Activated naive CD4-positive, alpha-beta T cell treated with anti-CD3 and anti-CD28 coated beads for 36 hours (primary cell): ENCODE results near the gene GRIA4. TPM values are rescaled to one million over a fixed set of nuclear protein-coding genes. Genes with fewer than 3 reads are reported as not detected.

Source experiments
- CTCF ChIA-PET: fragments of 350-600 bp; sonication (Branson Sonifier 250); formaldehyde crosslinking; loops from one replicate; lab custom pipeline; 2021; ENCODE audit warnings: antibody characterized with exemption; lab: Charles Lee
- DNase-seq: peaks from one replicate; pipeline ENCODE4 v3.0.0-alpha.2; 2020
- H3K27ac Mint-ChIP-seq: one replicate; pipeline ENCODE4 v1.8.0; 2021; ENCODE audit warnings: mild to moderate bottlenecking, mixed read lengths
- H3K27me3 Mint-ChIP-seq: one replicate; pipeline ENCODE4 v1.8.0; 2021; ENCODE audit warnings: low read depth, mixed read lengths
- H3K36me3 Mint-ChIP-seq: one replicate; pipeline ENCODE4 v1.8.0; 2021; ENCODE audit warnings: low read depth, mixed read lengths
- H3K4me1 Mint-ChIP-seq: one replicate; pipeline ENCODE4 v1.8.0; 2021; ENCODE audit warnings: low read depth, mixed read lengths
- H3K4me3 Mint-ChIP-seq: one replicate; pipeline ENCODE4 v1.8.0; 2021; ENCODE audit warnings: mild to moderate bottlenecking, moderate library complexity, mixed read lengths
- H3K9me3 Mint-ChIP-seq: one replicate; pipeline ENCODE4 v1.8.0; 2021; ENCODE audit warnings: mixed read lengths
- intact Hi-C: fragments of 100-400 bp; cut with micrococcal nuclease; formaldehyde crosslinking; loops from one replicate; pipeline ENCODE4 v1.15.1; 2023
- total RNA-seq, 2 experiments: library from RNA; stranded (reverse); gene quantifications; one replicate each; pipeline ENCODE4 v1.2.3, GENCODE V29; 2021

Gene GRIA4
- total RNA-seq, 2 experiments from 2014 or later: not detected

DNA sequence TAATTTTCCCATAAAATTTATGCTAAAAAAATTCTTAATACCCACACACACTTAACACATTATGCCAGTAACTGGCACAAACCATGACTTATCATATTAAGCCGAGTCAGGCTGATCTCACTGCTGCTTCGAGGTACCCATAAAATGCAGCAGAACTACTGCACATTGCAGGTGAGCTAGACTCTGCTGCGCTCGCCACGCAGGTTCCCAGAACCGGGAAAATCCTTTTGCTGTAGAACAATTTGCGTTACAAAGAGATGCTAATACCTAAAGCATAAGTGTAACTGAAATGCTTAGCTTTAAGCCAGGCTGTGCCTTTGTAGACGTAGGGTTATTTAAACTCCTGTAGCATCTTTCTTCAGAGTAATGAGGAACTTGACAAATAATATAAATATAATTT lies 211.9 kb downstream of the GRIA4 start:
- H3K36me3 Mint-ChIP-seq: no peaks in the 10 kb centered on the region
- H3K4me1 Mint-ChIP-seq: no peaks in the 10 kb centered on the region
- H3K27ac Mint-ChIP-seq: no peak overlapping the region
- CTCF ChIA-PET: no interaction called here
- H3K27me3 Mint-ChIP-seq: peaks cover 2% of the 10 kb centered on the region
- no peaks in the 10 kb centered on the region for H3K9me3 Mint-ChIP-seq
- DNase-seq: no peak
- H3K4me3 Mint-ChIP-seq: no peak overlapping the region
- intact Hi-C loops: no loop called here

DNA sequence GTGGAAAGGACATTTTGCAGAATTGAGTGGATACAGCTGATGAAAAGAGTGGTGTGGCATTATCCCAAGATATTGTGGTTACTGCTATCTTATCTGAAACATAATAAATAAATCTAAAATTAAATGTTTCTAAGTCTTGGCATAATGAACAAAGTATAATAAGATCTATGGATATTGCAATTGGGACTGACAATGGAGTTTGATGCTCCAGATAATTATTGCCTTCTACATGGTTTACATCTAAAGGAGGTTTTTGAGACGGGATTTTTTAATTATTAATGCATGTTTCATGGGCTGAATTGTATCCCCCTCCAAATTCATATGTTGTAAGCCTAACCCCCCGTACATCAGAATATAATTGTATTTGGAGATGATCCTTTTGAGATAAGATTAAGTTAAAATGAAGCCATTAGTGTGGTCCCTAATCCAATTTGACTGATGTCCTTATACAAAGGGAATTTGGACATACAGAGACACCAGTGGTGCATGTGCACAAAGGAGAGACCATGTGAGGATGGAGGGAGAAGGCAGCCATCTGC lies 213.7 kb downstream of the GRIA4 start:
- H3K4me1 Mint-ChIP-seq: no peaks in the 10 kb centered on the region
- intact Hi-C loops: no loop called here
- DNase-seq: no peak
- no peak overlapping the region for H3K4me3 Mint-ChIP-seq
- H3K9me3 Mint-ChIP-seq: no peaks in the 10 kb centered on the region
- CTCF ChIA-PET: no interaction called here
- no peaks in the 10 kb centered on the region for H3K36me3 Mint-ChIP-seq
- peaks cover 2% of the 10 kb centered on the region for H3K27me3 Mint-ChIP-seq
- H3K27ac Mint-ChIP-seq: no peak overlapping the region

DNA sequence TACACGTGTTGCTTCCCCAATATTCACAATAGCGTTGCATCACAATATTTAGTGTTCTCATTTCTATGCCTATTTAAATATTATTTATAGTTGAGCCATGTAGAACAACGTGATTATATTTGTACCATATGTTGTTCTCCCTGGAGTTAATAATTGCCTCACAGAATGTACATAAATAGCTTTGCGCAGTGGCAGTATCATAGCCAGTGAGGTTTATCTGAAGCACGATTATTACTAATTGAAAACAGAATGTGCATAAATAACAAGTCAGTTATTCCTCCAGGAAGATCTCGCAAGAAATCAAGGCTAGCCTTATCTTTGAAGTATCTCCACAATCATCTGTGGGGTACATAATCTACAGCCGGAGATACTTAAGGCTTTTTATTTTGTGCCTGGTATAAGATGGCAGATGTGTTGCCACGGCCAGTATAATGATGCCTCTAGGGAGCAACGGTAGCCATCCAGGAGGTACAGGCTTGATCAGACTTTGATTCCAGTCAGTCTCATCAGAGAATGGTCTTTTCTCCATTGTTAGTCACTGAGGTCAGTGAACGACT lies 214.7 kb downstream of the GRIA4 start:
- H3K4me3 Mint-ChIP-seq: no peak overlapping the region

DNA sequence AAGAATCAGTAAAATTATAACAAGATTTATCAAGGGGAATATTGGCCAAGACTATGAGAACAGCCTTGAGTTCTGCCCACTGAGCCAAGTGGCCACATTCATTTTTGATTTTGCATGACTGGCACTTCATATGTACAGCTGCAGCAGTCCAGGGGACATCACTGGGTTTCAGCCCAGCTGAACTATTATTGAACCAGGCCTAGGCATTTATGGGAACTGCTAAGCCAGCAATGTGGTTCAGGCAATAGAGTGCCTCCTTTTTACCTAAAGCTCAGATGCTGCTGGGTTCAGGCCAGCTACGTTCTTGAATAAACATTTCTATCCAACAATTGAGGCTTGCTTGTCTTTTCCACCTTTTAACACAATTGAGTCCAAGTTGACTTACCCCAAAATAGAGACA lies 215.3 kb downstream of the GRIA4 start:
- Mint-ChIP-seq H3K27ac (no peak overlapping the region), H3K36me3 (no peaks in the 10 kb centered on the region), H3K4me1 (no peaks in the 10 kb centered on the region), H3K9me3 (no peaks in the 10 kb centered on the region), H3K27me3 (peaks cover 2% of the 10 kb centered on the region), H3K4me3 (no peak overlapping the region)
- intact Hi-C loops: no loop called here
- DNase-seq: no peak
- CTCF ChIA-PET: no interaction called here

More for the DNA sequence above, 214.7 kb downstream of the GRIA4 start:
- Mint-ChIP-seq H3K4me1 (no peaks in the 10 kb centered on the region), H3K9me3 (no peaks in the 10 kb centered on the region), H3K27me3 (peaks cover 2% of the 10 kb centered on the region), H3K27ac (no peak overlapping the region), H3K36me3 (no peaks in the 10 kb centered on the region)
- CTCF ChIA-PET: no interaction called here
- no peak for DNase-seq
- intact Hi-C loops: no loop called here

DNA sequence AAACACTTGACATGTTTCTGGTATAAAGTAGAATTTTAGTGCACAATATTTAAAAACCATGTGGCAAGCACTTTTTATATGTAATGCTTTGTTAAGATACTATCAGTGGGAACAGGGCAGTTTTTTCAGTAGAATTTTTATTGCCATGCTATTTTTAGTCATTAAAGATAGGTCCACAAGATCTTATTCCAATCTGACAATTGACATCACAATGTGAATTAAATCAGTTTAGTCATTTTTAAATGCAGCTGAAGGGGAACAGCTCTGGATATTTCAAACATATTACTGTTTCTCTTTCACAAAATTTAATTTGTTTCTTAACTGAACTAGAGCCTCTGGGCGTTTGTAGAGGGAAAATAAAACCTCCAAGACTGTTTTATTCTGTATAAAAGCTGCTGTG lies 218.0 kb downstream of the GRIA4 start:
- intact Hi-C loops: no loop called here
- DNase-seq: no peak
- CTCF ChIA-PET: interaction anchor here (0.6 kb wide), 1 partner anchor 492 kb away, joined by 4 read pairs; no protein-coding TSS in a partner anchor
- H3K36me3 Mint-ChIP-seq: no peaks in the 10 kb centered on the region
- peaks cover 2% of the 10 kb centered on the region for H3K27me3 Mint-ChIP-seq
- no peaks in the 10 kb centered on the region for H3K9me3 Mint-ChIP-seq
- H3K4me3 Mint-ChIP-seq: no peak overlapping the region
- H3K27ac Mint-ChIP-seq: no peak overlapping the region
- no peaks in the 10 kb centered on the region for H3K4me1 Mint-ChIP-seq

DNA sequence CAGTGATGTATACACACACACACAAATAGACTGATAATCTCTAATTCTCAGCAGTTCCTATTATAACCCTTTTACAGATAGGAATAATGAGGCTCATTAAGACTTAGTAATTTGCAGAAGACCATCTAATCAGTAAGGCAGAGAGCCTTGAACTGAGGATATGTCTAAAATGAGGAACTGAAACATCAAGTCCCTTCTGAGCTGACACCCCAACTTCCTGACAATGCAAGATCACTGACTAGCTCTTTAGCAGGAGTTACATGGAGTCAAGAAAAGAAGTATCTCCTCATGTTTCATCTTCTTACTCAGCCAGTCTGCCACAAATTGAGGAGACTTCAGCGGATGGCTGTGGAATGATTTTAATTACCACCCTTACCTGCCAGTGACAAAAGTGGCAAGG lies 219.2 kb downstream of the GRIA4 start:
- Mint-ChIP-seq H3K4me3 (no peak overlapping the region), H3K36me3 (no peaks in the 10 kb centered on the region), H3K27me3 (peaks cover 2% of the 10 kb centered on the region), H3K4me1 (no peaks in the 10 kb centered on the region), H3K9me3 (no peaks in the 10 kb centered on the region), H3K27ac (no peak overlapping the region)
- DNase-seq: no peak
- intact Hi-C loops: no loop called here
- CTCF ChIA-PET: no interaction called here

DNA sequence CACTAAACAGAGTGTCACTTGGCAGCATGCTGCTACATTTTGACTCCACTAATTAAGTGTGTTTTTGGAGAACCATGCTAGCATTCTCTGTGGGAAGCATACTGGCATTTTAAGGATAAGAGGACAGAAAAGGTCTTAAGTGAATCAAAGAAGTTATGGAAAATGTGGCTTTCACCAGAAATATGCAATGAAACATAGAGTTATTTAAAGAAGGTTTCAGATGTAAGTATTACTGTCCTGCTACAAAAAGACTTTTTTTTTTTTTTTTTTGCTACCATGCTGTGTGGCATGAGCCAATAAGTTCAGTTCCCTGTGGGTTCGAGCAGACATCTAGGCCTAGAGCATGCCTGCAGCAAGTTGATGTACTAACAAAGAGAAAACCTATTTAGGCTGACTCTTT lies 224.6 kb downstream of the GRIA4 start:
- Mint-ChIP-seq H3K36me3 (no peaks in the 10 kb centered on the region), H3K9me3 (no peaks in the 10 kb centered on the region), H3K27me3 (no peaks in the 10 kb centered on the region), H3K4me3 (no peak overlapping the region), H3K27ac (no peak overlapping the region), H3K4me1 (no peaks in the 10 kb centered on the region)
- no peak for DNase-seq
- intact Hi-C loops: no loop called here
- CTCF ChIA-PET: no interaction called here

DNA sequence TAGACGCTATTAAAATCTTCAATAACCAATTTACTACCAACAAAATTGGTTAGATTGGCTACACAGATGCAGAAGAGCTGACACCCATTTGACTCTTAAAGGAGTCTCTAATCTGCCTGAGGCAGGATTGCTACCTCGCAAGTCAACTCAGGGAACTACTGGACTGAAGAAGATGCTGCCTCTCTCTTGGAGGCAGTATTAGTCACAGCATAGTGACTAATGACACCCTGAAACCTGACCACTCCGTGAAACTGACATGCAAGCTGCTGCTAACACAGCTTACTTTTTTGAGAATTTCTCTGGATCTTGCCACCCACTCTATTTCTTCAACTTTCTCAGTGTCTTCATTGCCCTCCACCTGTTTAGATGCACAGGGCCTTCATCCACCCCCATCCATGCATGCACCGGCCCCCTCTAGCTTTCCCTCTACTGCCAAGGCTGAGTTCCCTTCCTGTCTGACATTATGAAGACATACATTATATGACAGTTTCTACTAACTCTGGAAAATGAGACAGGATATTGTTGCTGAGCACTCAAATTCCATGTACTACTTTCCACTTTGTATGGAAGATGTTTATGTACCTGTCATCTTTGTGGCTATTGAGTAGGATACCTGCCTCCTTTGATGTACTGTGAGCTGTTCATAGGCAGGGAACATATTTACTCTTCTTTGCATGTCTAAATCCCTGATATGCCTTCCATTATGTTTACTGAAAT lies 229.0 kb downstream of the GRIA4 start:
- Mint-ChIP-seq H3K27ac (no peak overlapping the region), H3K36me3 (no peaks in the 10 kb centered on the region), H3K4me1 (no peaks in the 10 kb centered on the region), H3K27me3 (peaks cover 3% of the 10 kb centered on the region), H3K4me3 (no peak overlapping the region), H3K9me3 (no peaks in the 10 kb centered on the region)
- no peak for DNase-seq
- CTCF ChIA-PET: no interaction called here
- intact Hi-C loops: no loop called here

DNA sequence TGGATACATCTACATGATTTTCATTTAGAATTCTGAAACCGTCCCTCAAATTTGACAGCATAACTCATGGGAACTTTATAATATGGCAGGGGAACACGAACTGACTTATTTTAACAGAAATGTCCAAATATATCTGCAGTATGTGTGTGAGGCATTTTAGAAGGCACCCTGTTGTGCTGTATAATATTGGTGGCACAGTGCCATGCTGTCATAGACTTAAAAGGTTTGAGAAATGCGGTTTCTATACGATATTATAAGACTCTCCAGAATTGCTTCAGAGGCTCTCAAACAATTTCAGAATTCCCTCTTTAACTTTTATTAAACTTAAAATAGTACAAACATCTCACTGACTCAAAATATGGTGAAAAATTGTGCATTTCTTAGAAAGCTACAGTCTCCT lies 230.5 kb downstream of the GRIA4 start:
- Mint-ChIP-seq H3K36me3 (no peaks in the 10 kb centered on the region), H3K27ac (no peak overlapping the region), H3K9me3 (no peaks in the 10 kb centered on the region), H3K4me1 (no peaks in the 10 kb centered on the region), H3K27me3 (peaks cover 3% of the 10 kb centered on the region), H3K4me3 (no peak overlapping the region)
- DNase-seq: no peak
- intact Hi-C loops: no loop called here
- CTCF ChIA-PET: interaction anchor here (0.7 kb wide), 1 partner anchor 29 kb away, joined by 3 read pairs; no protein-coding TSS in a partner anchor

DNA sequence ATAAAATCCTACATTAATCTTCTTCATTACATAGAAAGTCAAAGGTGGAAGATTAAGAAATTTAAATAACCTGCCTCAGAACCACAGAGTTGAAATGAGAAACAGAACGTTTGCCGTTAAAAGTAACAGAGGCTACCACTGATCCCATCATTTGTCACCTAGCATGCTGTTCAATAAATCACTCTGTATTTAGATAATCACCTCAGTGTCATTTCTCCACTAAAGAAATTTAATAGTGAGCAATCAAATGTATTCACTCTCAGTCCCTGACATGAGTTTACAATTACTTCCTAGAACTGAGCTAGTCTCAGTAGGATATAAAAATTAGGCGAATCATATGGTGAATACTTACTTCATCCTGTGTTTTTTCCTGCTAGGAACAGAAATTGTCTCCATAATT lies 242.5 kb downstream of the GRIA4 start:
- CTCF ChIA-PET: no interaction called here
- Mint-ChIP-seq H3K36me3 (no peaks in the 10 kb centered on the region), H3K27me3 (peaks cover 4% of the 10 kb centered on the region), H3K4me1 (no peaks in the 10 kb centered on the region), H3K9me3 (no peaks in the 10 kb centered on the region), H3K4me3 (no peak overlapping the region), H3K27ac (no peak overlapping the region)
- intact Hi-C loops: no loop called here
- DNase-seq: no peak

DNA sequence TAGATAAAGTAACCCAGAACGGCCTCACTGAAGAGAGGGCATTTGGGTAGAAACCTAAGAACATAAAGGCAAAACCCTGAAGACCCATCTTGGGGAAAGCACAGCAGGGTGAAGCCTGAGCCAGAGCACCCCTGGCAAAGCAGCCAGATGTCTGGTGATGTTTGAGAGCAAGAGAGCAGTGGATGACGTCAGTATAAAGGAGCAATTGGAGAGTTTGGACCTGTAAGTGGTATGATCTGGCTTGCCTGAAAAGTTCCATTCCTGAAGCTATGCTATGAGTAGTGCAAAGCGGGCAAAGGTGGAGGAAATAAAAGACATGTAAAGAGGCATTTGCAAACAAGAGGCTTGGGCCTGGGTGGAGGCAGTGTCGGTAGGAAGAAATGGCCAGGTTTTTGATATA lies 244.4 kb downstream of the GRIA4 start:
- peaks cover 4% of the 10 kb centered on the region for H3K27me3 Mint-ChIP-seq
- no peaks in the 10 kb centered on the region for H3K36me3 Mint-ChIP-seq
- no peak overlapping the region for H3K4me3 Mint-ChIP-seq
- H3K4me1 Mint-ChIP-seq: no peaks in the 10 kb centered on the region
- intact Hi-C loops: no loop called here
- H3K27ac Mint-ChIP-seq: no peak overlapping the region
- H3K9me3 Mint-ChIP-seq: no peaks in the 10 kb centered on the region
- DNase-seq: no peak
- CTCF ChIA-PET: no interaction called here

DNA sequence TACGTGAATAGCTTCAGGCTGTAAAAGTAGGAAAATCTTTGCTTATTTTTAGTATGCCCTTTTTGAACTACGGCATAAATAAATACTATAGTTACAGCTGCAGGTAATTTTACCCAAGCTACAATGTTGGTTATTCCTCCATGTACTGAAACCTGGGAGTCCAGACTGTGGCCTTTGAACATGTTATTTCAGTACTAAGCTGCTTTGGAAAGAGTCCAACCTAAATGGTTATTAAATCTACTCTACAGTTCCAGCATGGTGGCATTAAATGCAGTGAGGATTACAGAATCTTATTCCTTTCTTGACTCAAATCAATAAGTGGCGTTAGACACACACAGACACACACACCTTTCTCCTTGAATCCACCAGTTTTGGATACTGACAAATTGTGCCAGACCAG lies 247.1 kb downstream of the GRIA4 start:
- H3K27me3 Mint-ChIP-seq: peaks cover 12% of the 10 kb centered on the region
- no peaks in the 10 kb centered on the region for H3K36me3 Mint-ChIP-seq
- H3K4me1 Mint-ChIP-seq: no peaks in the 10 kb centered on the region
- no peak overlapping the region for H3K4me3 Mint-ChIP-seq
- no peak for DNase-seq
- intact Hi-C loops: no loop called here
- H3K27ac Mint-ChIP-seq: no peak overlapping the region
- CTCF ChIA-PET: no interaction called here
- no peaks in the 10 kb centered on the region for H3K9me3 Mint-ChIP-seq

DNA sequence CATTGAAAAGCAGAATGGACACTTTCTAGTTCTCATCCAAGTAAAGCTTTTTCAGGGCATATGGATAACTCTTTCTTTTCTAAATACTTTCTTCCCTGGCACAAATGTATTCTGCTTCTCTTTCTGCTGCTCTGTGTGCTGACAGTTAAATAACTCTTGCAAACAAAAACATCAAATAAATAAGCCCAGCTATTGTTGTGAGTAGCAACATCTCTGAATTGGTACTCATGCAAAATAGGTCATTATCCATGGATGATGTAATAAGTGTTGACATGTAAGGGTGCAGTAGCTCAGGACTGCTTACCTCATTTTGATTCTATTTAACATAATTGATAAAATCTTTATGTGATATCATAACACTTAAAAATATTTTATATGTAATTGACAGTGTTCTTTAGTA lies 247.9 kb downstream of the GRIA4 start:
- no peak overlapping the region for H3K27ac Mint-ChIP-seq
- CTCF ChIA-PET: no interaction called here
- no peaks in the 10 kb centered on the region for H3K4me1 Mint-ChIP-seq
- H3K36me3 Mint-ChIP-seq: no peaks in the 10 kb centered on the region
- intact Hi-C loops: no loop called here
- no peaks in the 10 kb centered on the region for H3K9me3 Mint-ChIP-seq
- H3K27me3 Mint-ChIP-seq: peaks cover 14% of the 10 kb centered on the region
- H3K4me3 Mint-ChIP-seq: no peak overlapping the region
- no peak for DNase-seq
